NCI-H146 (cell line): ENCODE results near the gene PDGFRB.

Experiments
- DNase-seq: peaks from one replicate; lab custom pipeline; 2025; lab: John Stamatoyannopoulos, UW

PDGFRB gene

GRCh38 chr5:150129813-150130492, 25.7 kb downstream of the PDGFRB start:
- DNase-seq, result peak; percentile 48

DNA sequence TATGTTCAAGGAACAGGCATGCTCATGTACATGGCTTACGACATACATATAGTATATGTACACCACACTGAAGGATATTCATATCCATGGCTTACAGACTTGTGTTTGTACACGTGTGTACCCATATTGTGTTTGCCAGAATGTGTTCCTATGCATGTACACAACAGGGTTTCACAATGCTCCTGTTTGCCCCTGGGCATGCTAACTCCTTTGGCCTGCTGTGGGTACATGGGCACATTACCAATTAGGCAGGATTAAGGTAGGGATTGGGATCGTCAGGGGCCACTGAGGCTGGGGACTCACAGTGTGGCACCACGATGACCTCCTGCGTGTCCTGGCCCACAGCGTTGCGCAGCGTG, 26.2 kb downstream of the PDGFRB start:
- no peak for DNase-seq

DNA sequence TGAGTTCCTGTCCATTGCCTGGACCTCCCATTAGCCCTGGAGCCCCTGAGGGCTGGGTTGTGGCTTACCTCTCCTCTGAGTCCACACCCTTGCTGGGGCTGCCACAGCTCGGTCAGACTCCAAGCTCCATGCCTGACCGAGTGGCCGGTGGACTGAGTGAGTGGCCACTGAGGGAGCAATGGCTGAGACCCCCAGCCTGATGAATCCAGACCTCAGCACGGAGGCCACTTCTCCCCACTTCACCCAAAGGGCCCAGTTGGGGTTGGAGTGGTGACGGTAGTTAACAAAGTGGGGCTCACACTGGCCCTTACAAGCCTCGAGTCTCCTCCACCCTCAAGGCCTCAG, 28.8 kb downstream of the PDGFRB start:
- no peak for DNase-seq

- no peak for DNase-seq
Measured at GRCh38 chr5:150126199-150126920, 29.3 kb downstream of the PDGFRB start.

- DNase-seq, result no peak
Measured at GRCh38 chr5:150125334-150125733, 30.3 kb downstream of the PDGFRB start.

DNA sequence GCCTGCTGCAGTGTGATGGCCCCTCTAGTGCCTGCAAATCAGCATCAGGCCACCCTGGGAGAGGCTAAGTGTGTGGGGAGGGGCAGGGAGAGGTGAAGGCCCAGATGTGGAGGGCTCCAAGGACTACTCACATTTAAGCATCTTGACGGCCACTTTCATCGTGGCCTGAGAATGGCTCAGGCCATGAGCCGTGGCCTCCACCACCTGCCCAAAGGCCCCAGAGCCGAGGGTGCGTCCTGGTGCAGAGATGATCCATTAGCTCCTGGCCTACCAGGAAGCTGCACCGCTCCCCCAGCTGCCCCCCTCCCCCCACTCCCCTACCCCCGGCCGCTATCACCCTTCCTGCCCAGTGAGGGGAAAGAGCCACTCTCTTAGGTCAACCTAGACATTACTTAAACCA, 31.0 kb downstream of the PDGFRB start:
- no peak for DNase-seq

DNA sequence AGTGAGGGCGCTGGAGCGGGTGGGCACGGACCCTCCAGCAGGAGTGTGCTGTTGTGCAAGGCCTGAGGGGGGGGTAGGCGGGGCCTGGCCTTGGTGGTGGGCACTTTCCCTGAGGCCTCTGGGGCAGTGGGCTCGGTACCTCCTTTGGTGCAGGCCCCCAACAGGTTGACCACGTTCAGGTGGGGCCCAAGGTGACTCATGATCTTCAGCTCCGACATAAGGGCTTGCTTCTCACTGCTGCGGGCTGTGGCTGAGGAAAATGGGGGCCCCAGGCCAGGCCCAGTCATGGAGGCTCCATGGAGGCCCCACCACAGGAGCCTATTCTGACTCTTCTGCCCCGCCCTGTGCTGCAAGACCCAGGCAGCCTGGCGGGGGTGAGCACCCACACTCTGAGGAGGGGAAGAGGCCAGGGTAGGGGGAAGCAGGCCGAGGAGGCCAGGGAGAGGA, 31.5 kb downstream of the PDGFRB start:
- DNase-seq, result no peak

DNA sequence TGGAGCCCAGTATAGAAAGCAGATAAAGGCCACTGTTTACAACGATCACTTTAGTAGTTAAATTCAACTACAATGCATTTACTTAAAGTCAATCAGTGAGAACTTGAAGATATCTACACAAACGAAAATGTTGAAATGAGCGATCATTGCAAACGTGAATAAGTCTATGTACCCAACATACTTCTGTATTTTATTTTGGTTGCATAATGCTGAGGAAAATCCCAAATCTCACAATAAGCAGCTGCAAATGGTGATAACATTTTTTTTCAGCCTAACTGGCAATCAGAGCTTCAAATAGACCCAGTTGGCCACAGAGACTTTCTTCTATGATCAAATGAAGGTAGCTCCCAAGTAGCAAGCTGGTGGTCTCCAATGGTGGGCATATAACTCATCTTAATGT, 32.1 kb downstream of the PDGFRB start:
- DNase-seq, result no peak

GRCh38 chr5:150122536-150123481, 32.8 kb downstream of the PDGFRB start:
- no peak for DNase-seq

DNA sequence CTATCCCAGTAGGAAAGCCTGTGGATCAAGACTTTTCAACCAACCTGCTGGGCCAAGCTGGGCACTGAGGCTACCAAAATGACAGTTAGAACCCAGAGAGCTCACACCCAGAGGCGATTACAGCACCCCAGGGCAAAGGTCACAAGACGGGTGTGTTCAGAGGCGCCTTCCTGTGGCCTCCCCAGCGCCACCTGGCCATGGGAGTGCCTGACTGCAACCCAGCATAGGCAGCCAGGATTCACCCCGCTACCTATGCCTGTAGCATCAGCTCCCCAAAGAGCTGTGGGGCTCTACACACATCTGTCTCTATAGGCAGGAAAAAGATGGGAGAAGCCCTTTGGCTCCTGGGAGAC, 33.5 kb downstream of the PDGFRB start:
- DNase-seq, result no peak

- DNase-seq, result no peak
Measured at GRCh38 chr5:150121448-150122157, 34.0 kb downstream of the PDGFRB start.

DNA sequence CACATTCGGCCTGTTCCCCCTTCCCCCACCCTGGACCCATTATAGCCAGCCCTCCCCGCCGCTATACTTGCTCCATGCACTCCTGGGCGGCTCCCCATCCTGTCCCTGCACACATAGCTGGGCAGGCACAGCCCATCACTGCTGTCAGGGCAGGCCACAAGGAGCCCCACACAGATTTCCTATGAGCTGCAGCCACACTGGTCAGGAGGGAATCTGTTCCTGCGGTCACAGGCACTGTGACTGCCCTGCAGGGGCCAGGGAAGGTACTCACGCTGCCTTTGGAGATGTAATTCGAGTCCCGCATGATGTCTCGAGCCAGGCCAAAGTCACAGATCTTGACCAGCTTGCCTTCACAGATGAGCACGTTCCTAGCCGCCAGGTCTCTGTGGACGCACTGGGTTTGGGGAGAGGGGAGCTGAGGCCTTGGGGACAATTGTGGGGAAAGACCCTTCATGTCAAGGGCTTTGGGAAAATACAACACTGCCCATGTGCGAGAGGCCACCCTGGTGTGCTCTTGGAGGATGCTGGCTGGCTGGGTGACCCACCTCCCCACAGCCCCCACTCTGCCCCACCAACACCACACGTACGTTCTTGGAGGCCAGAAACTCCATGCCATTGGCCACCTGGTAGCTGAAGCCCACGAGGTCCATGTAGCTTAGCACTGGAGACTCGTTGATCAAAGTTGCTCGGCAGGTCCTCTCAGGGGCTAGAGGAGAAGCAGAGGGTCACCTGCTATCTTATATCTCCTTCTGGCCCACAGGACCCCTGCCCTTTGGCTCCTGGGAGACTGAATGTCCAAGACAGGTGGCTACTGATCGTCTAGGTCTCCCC, 34.8 kb downstream of the PDGFRB start:
- no peak for DNase-seq

- no peak for DNase-seq
Measured at GRCh38 chr5:150120062-150120441, 35.6 kb downstream of the PDGFRB start.

DNA sequence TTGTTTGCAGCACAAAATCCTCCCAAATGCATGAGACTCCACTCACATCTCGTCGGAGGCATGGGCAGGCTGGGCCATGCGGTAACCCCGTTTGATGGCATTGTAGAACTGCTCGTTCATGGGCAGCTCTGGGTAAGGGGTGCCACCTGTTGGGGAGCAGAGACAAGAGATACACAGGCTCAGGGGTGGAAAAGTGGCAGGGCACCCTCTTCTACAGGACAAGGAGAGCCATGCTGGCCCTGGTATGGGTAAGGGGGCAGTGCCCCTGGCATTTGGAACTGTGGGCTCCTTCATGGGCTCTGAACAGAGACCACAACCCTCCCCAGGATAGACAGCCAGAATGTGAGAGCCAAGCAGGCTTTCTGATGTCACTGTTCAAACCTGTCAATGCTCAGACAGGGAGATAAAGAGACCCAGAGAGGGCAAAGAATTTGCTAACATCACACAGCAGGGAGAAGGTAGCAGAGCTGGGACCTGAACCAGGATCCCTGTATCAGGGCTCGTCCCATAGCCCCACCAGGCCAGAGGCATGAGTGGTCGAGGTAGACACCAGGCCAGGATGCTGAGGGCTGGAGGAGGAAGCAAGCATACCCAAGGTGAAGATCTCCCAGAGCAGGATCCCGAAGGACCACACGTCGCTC, 36.1 kb downstream of the PDGFRB start:
- DNase-seq, result no peak

DNA sequence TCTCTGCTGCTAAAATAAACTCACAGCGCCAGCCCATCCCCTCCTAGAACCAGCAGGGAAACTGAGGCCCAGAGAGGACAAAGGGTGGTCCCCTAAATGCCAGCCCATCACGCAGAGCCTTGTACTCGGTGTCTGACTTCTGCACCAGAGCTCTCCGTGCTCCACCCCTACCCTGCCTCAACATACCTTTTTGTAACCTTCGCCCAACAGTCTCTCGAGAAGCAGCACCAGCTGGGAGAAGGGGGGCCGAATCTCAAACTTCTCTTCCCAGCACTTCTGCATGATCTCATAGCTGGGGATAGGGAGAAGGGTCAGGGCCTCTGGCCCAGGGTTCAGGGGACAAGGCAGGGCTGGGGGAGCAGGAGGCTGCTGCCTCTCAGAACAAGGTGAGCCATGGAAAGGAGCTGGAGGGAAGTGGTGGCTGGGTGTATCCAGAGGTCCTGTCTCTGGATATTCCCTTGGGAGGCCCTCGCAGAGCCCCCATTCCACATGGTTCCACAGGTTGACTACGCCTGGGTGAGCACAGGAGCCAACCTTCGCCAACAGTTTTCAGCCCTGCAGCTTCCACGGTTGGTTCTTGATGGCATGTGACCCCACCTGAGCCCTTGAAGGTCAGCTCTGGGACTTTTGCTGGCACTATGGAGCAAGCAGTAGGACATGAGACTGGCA, 37.0 kb downstream of the PDGFRB start:
- no peak for DNase-seq

GRCh38 chr5:150117945-150118560, 37.6 kb downstream of the PDGFRB start:
- DNase-seq, result no peak

DNA sequence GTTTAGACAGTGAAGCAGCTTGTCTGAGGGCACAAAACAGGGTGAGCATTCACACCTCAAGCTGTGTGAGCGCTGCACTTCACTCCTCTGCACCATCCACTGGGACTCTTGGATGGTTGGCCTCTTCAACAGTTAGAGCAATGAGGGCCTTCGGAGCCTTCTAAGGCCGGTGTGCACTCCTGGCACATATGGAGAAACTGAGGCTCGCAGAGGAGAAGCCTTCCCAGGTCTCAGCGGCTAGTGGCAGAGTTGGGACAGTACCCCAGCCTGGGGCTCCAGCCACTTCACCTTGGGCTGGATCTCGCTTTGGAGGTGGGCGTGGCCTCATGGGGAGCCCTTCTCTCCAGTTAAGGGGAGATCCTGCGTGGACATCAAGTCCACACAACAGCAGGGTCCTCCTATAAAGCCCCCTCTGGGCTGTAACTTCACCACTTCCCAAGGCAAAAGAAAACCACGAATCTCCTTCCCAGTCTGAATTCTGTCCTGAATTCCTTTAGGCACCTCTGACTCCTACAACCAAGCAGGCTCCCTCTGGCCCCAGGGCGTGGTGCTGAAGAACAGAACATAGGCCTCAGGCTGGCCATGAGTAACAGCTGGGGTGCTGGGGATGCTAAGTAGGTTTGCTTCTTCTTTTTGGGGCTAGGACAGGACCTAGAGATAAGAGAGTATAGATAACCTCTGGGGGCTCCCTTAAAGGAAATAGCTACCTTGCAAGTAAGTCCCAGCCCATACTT, 38.8 kb downstream of the PDGFRB start:
- DNase-seq, result no peak

DNA sequence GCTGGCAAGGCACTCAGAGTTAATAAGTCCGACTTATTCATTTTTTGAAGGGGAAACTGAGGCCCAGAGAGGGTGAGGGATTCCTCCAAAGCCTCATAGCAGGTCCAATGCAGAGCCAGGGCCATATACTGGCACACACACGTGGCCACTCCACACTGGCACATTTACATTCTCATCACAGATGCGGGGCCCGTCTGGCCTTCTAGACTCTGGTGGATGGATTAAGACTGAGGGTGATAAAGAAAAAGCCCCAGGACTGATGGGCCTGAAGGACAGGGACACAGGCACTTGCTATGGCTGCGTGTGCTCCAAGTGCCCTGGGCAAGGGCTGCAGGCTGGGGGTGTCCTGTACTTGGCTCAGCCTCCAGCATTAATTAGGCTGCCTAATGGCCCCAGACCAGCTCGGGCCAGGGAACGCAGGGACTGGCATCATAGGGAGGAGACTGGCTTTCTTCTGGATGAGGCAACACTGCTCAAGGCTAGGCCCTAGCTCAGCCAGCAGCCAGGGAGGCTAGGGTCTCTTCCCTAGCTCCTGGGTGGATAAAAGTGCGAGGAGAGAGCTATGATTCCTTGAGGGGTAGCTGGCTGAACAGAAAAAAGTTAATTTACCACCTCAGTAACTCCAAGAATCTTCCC, 40.8 kb downstream of the PDGFRB start:
- no peak for DNase-seq
